Neural cell (in vitro differentiated cells): ENCODE results near the gene C2CD4A. TPM values are rescaled to one million over a fixed set of nuclear protein-coding genes. Genes with fewer than 3 reads are reported as not detected.

ENCODE experiments used
- H2AFZ ChIP-seq: fragments of 200-600, 300-800 bp; sonication (generic), shearing (Covaris generic); 2 replicates; pipeline ENCODE4 v1.6.0; 2014; ENCODE audit warnings: low read depth, mild to moderate bottlenecking, antibody characterized with exemption, low read length, moderate library complexity
- H3F3A ChIP-seq: fragments of 200-600 bp; shearing (Covaris generic); 2 replicates; pipeline ENCODE4 v1.6.1; 2016; ENCODE audit warnings: mild to moderate bottlenecking, moderate library complexity, mixed read lengths, antibody characterized with exemption, low read length; ENCODE audit not compliant: insufficient read depth, poor library complexity, severe bottlenecking
- H3K27ac ChIP-seq: fragments of 200-600, 300-800 bp; sonication (generic), shearing (Covaris generic); 2 replicates; pipeline ENCODE4 v1.5.1; 2014; ENCODE audit warnings: mild to moderate bottlenecking, low read length, moderate library complexity
- H3K27me3 ChIP-seq: fragments of 300-800, 200-600 bp; sonication (generic), shearing (Covaris generic); 2 replicates; pipeline ENCODE4 v1.6.0; 2014; ENCODE audit warnings: mild to moderate bottlenecking, low read depth, low read length, moderate library complexity; ENCODE audit not compliant: insufficient read depth
- H3K36me3 ChIP-seq: fragments of 300-800, 200-600 bp; sonication (generic), shearing (Covaris generic); 2 replicates; pipeline ENCODE4 v1.5.1; 2014; ENCODE audit warnings: mild to moderate bottlenecking, antibody characterized with exemption, low read length, moderate library complexity; ENCODE audit not compliant: insufficient read depth
- H3K4me2 ChIP-seq: fragments of 300-800, 200-600 bp; sonication (generic), shearing (Covaris generic); 2 replicates; pipeline ENCODE4 v1.6.0; 2014; ENCODE audit warnings: mild to moderate bottlenecking, low read length
- H3K4me3 ChIP-seq: fragments of 300-800, 200-600 bp; sonication (generic), shearing (Covaris generic); 2 replicates; pipeline ENCODE4 v1.5.1; 2014; ENCODE audit warnings: mild to moderate bottlenecking, low read length, moderate library complexity
- H3K79me2 ChIP-seq: fragments of 200-600 bp; shearing (Covaris generic); replicated peaks from 2 replicates; pipeline ENCODE4 v1.6.0; 2014; ENCODE audit warnings: mild to moderate bottlenecking, low read length, moderate library complexity; ENCODE audit not compliant: insufficient read depth
- H3K9ac ChIP-seq: fragments of 300-800, 200-600 bp; sonication (generic), shearing (Covaris generic); 2 replicates; pipeline ENCODE4 v1.6.1; 2016; ENCODE audit warnings: mild to moderate bottlenecking, low read length, mixed read lengths
- H3K9me2 ChIP-seq: fragments of 200-600 bp; shearing (Covaris generic); 2 replicates; pipeline ENCODE4 v1.6.1; 2016; ENCODE audit warnings: mild to moderate bottlenecking, low read length, mixed read lengths; ENCODE audit not compliant: insufficient read depth
- H3K9me3 ChIP-seq: fragments of 200-600, 300-800 bp; sonication (generic), shearing (Covaris generic); 2 replicates; pipeline ENCODE4 v1.6.1; 2016; ENCODE audit warnings: mild to moderate bottlenecking, mixed run types, low read length, moderate library complexity, mixed read lengths
- H4K20me1 ChIP-seq: fragments of 200-600 bp; shearing (Covaris generic); 2 replicates; pipeline ENCODE4 v1.6.1; 2016; ENCODE audit warnings: mild to moderate bottlenecking, mixed run types; ENCODE audit not compliant: insufficient read depth
- EP300 ChIP-seq: fragments of 450-650 bp; conservative IDR thresholded peaks from 2 replicates; pipeline ENCODE4 v1.6.1; 2014; ENCODE audit warnings: antibody characterized with exemption, mild to moderate bottlenecking, moderate library complexity; ENCODE audit not compliant: poor library complexity, severe bottlenecking
- EZH2 ChIP-seq: fragments of 200-600, 300-800 bp; shearing (Covaris generic), sonication (generic); IDR thresholded peaks from 2 replicates; pipeline ENCODE4 v1.6.1; 2014; ENCODE audit warnings: antibody characterized with exemption, low read length, borderline replicate concordance, mild to moderate bottlenecking; ENCODE audit not compliant: insufficient read depth, poor library complexity, severe bottlenecking
- MXI1 ChIP-seq: fragments of 450-650 bp; conservative IDR thresholded peaks from 2 replicates; pipeline ENCODE4 v1.6.1; 2014; ENCODE audit warnings: antibody characterized with exemption, mild to moderate bottlenecking; ENCODE audit not compliant: poor library complexity, severe bottlenecking
- POLR2AphosphoS5 ChIP-seq: IDR thresholded peaks from 2 replicates; pipeline ENCODE4 v1.6.1; 2012
- RAD21 ChIP-seq: fragments of 450-650 bp; conservative IDR thresholded peaks from 2 replicates; pipeline ENCODE4 v1.6.1; 2014; ENCODE audit warnings: antibody characterized with exemption, mild to moderate bottlenecking, moderate library complexity
- SMC3 ChIP-seq: fragments of 450-650 bp; conservative IDR thresholded peaks from 2 replicates; pipeline ENCODE4 v1.6.1; 2014; ENCODE audit warnings: antibody characterized with exemption, mild to moderate bottlenecking, moderate library complexity; ENCODE audit not compliant: poor library complexity
- TAF1 ChIP-seq: IDR thresholded peaks from 2 replicates; pipeline ENCODE4 v1.6.1; 2012; ENCODE audit warnings: low read depth
- polyA plus RNA-seq: library from polyadenylated mRNA; depleted of rRNA; stranded (reverse); fragments of >200 nt; gene quantifications from 2 replicates; pipeline ENCODE4 v1.2.3, GENCODE V29; 2014
- TF ChIP-seq, protein P1 (sequence below): fragments of 450-650 bp; IDR thresholded peaks from 2 replicates; pipeline ENCODE4 v1.5.1; 2014; ENCODE audit warnings: antibody characterized with exemption, mild to moderate bottlenecking, moderate library complexity; ENCODE audit not compliant: poor library complexity, severe bottlenecking
- TF ChIP-seq, protein P2 (sequence below): IDR thresholded peaks from 2 replicates; pipeline ENCODE4 v1.6.1; 2012; ENCODE audit warnings: borderline replicate concordance

Gene C2CD4A
- polyA plus RNA-seq, 1 donor from 2014 or later = not detected

DNA sequence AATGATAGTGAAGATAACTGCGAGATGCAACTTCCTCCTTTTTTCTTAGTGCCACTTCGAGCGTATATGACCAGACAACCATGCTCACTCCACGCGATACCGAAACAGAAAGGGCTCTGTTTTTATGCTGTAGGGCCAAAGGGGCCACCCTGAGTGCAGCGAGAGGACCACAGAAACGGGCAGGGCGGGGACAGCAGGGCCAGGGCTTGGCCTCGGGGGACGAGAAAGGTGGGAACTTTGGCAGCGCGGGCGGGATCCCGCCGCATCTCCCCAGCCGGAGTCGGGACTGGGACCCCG, 7.0 kb upstream of the C2CD4A start:
- peaks cover 31% of the 10 kb centered on the region for H3K27me3 ChIP-seq
- peak overlapping the region; percentile 27 for H2AFZ ChIP-seq
- H4K20me1 ChIP-seq = no peaks in the 10 kb centered on the region
- H3K27ac ChIP-seq = peak overlapping the region; percentile 47
- H3K36me3 ChIP-seq = no peaks in the 10 kb centered on the region
- H3K4me3 ChIP-seq = peak overlapping the region; percentile 77
- peak overlapping the region; percentile 70 for H3K9ac ChIP-seq
- H3K79me2 ChIP-seq = peaks cover 22% of the 10 kb centered on the region
- H3K9me3 ChIP-seq = no peaks in the 10 kb centered on the region
- H3K4me2 ChIP-seq = peak overlapping the region; percentile 85
- TF ChIP-seq POLR2AphosphoS5 (no peak), MXI1 (peak; percentile 67), RAD21 (no peak)
- H3F3A ChIP-seq = no peaks in the 10 kb centered on the region
- H3K9me2 ChIP-seq = no peaks in the 10 kb centered on the region

DNA sequence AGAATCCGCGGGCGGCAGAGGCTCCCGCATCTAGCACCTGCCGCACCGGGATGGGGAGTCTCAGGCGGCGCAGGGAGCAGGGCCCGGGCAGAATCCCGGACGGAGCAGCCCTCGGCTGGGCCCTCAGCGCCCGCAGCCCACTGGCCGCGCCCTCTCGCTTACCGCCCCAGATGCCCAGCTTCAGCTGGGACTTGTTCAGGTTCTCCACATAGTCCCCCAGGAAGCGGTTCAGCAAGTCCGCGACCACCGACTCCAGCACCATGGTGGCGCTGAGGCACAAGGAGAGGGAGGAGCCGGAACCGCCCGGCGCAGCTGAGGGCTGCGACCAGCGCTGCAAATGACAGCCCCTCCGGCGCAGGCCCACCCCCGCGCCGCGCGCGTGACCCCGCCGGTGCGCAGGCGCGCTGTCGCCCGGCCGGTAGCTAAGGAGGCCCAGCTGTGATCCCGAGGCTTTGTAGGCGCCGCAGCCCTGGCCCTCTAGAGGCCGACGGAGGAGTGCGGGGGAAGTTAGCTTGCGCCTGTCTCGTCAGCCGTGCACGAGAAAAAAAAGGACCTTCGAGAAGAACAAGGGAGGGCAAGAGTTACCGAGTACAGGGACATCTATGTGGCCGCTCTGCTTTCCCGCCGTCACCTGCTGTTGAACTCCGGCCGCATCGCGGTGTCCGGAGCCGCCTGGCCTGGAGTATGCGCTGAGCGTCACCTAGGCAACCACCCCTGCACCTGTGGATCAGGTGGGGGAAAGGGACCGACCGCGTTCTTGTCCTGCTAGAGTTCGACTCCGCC, 6.5 kb upstream of the C2CD4A start, which contains the start of gene VPS13C:
Gene VPS13C (minus strand): TSS at position 335 of the 783 bp plus-strand sequence. CDS start 73 bp downstream, at position 262.
- H3K4me3 ChIP-seq = peak within 1 kb of the TSS; percentile 77
- no peaks in the 10 kb centered on the region for H3K9me2 ChIP-seq
- peak within 1 kb of the TSS; percentile 75 for H2AFZ ChIP-seq
- no peaks in the 10 kb centered on the region for H3K36me3 ChIP-seq
- H3K27me3 ChIP-seq = peaks cover 37% of the 10 kb centered on the region
- H3K9me3 ChIP-seq = no peaks in the 10 kb centered on the region
- peaks cover 22% of the 10 kb centered on the region for H3K79me2 ChIP-seq
- H3K9ac ChIP-seq = peak within 1 kb of the TSS; percentile 70
- peak within 1 kb of the TSS; percentile 85 for H3K4me2 ChIP-seq
- H3F3A ChIP-seq = no peaks in the 10 kb centered on the region
- TF ChIP-seq EZH2 (no peak), EP300 (peak; percentile 41), MXI1 (peak; percentile 78), SMC3 (peak; percentile 60), TAF1 (no peak), POLR2AphosphoS5 (peak; percentile 64), RAD21 (peak; percentile 57)
- TF ChIP-seq, protein P1, sequence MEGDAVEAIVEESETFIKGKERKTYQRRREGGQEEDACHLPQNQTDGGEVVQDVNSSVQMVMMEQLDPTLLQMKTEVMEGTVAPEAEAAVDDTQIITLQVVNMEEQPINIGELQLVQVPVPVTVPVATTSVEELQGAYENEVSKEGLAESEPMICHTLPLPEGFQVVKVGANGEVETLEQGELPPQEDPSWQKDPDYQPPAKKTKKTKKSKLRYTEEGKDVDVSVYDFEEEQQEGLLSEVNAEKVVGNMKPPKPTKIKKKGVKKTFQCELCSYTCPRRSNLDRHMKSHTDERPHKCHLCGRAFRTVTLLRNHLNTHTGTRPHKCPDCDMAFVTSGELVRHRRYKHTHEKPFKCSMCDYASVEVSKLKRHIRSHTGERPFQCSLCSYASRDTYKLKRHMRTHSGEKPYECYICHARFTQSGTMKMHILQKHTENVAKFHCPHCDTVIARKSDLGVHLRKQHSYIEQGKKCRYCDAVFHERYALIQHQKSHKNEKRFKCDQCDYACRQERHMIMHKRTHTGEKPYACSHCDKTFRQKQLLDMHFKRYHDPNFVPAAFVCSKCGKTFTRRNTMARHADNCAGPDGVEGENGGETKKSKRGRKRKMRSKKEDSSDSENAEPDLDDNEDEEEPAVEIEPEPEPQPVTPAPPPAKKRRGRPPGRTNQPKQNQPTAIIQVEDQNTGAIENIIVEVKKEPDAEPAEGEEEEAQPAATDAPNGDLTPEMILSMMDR = peak; percentile 95
- TF ChIP-seq, protein P2, sequence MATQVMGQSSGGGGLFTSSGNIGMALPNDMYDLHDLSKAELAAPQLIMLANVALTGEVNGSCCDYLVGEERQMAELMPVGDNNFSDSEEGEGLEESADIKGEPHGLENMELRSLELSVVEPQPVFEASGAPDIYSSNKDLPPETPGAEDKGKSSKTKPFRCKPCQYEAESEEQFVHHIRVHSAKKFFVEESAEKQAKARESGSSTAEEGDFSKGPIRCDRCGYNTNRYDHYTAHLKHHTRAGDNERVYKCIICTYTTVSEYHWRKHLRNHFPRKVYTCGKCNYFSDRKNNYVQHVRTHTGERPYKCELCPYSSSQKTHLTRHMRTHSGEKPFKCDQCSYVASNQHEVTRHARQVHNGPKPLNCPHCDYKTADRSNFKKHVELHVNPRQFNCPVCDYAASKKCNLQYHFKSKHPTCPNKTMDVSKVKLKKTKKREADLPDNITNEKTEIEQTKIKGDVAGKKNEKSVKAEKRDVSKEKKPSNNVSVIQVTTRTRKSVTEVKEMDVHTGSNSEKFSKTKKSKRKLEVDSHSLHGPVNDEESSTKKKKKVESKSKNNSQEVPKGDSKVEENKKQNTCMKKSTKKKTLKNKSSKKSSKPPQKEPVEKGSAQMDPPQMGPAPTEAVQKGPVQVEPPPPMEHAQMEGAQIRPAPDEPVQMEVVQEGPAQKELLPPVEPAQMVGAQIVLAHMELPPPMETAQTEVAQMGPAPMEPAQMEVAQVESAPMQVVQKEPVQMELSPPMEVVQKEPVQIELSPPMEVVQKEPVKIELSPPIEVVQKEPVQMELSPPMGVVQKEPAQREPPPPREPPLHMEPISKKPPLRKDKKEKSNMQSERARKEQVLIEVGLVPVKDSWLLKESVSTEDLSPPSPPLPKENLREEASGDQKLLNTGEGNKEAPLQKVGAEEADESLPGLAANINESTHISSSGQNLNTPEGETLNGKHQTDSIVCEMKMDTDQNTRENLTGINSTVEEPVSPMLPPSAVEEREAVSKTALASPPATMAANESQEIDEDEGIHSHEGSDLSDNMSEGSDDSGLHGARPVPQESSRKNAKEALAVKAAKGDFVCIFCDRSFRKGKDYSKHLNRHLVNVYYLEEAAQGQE = peak; percentile 59
- peak within 1 kb of the TSS; percentile 47 for H3K27ac ChIP-seq
- no peaks in the 10 kb centered on the region for H4K20me1 ChIP-seq
